ENCODE results near the gene TESMIN. TPM values are rescaled to one million over a fixed set of nuclear protein-coding genes. Genes with fewer than 3 reads are reported as not detected.

TESMIN gene
- total RNA-seq, 1 donor from 2014 or later = 11.0 TPM

GRCh38 chr11:68714060-68714856 lies 37.1 kb downstream of the TESMIN start:
- intact Hi-C loops (cut with micrococcal nuclease) = no loop called here

- intact Hi-C loops (cut with micrococcal nuclease) = no loop called here
Observed at GRCh38 chr11:68711114-68711513, 40.2 kb downstream of the TESMIN start.

GRCh38 chr11:68710409-68710808 lies 40.9 kb downstream of the TESMIN start:
- intact Hi-C loops (cut with micrococcal nuclease) = no loop called here

- intact Hi-C loops (cut with micrococcal nuclease) = no loop called here
Observed at GRCh38 chr11:68709062-68709461, 42.3 kb downstream of the TESMIN start.

GRCh38 chr11:68707527-68707926 lies 43.8 kb downstream of the TESMIN start:
- intact Hi-C loops (cut with micrococcal nuclease) = no loop called here

- intact Hi-C loops (cut with micrococcal nuclease) = no loop called here
Observed at GRCh38 chr11:68704887-68705286, 46.4 kb downstream of the TESMIN start.

GRCh38 chr11:68698993-68699392 lies 52.3 kb downstream of the TESMIN start:
- intact Hi-C loops (cut with micrococcal nuclease) = no loop called here

- intact Hi-C loops (cut with micrococcal nuclease) = no loop called here
Observed at GRCh38 chr11:68695531-68695930, 55.8 kb downstream of the TESMIN start.

GRCh38 chr11:68694431-68695297 lies 56.7 kb downstream of the TESMIN start:
- intact Hi-C loops (cut with micrococcal nuclease) = no loop called here

- intact Hi-C loops (cut with micrococcal nuclease) = no loop called here
Observed at GRCh38 chr11:68693484-68693882, 57.8 kb downstream of the TESMIN start.

- intact Hi-C loops (cut with micrococcal nuclease) = no loop called here
Observed at GRCh38 chr11:68692871-68693483, 58.3 kb downstream of the TESMIN start.

GRCh38 chr11:68692115-68692514 lies 59.2 kb downstream of the TESMIN start:
- intact Hi-C loops (cut with micrococcal nuclease) = no loop called here

GRCh38 chr11:68691402-68691784 lies 59.9 kb downstream of the TESMIN start:
- intact Hi-C loops (cut with micrococcal nuclease) = no loop called here

GRCh38 chr11:68690671-68691401 lies 60.5 kb downstream of the TESMIN start:
- intact Hi-C loops (cut with micrococcal nuclease) = no loop called here

- intact Hi-C loops (cut with micrococcal nuclease) = no loop called here
Observed at GRCh38 chr11:68689737-68690625, 61.3 kb downstream of the TESMIN start.

- intact Hi-C loops (cut with micrococcal nuclease) = no loop called here
Observed at GRCh38 chr11:68688881-68689280, 62.4 kb downstream of the TESMIN start.

- intact Hi-C loops (cut with micrococcal nuclease) = no loop called here
Observed at GRCh38 chr11:68687986-68688385, 63.3 kb downstream of the TESMIN start.

GRCh38 chr11:68687311-68687710 lies 64.0 kb downstream of the TESMIN start:
- intact Hi-C loops (cut with micrococcal nuclease) = no loop called here

GRCh38 chr11:68686486-68686885 lies 64.8 kb downstream of the TESMIN start:
- intact Hi-C loops (cut with micrococcal nuclease) = no loop called here

GRCh38 chr11:68685656-68686380 lies 65.5 kb downstream of the TESMIN start:
- intact Hi-C loops (cut with micrococcal nuclease) = no loop called here
